HL-60/S4 treated with phorbol 12-myristate 13-acetate at 8.2 ng/mL for 4 days and 3 days (cell line): ENCODE measurements around the gene RSPH1.

Experiments used
- in situ Hi-C: fragments of 300-500 bp; cut with MboI; formaldehyde crosslinking; loops from 2 replicates; pipeline ENCODE4 v1.15.0; 2022; ENCODE audit warnings: low sequenced_read_pairs

The RSPH1 gene

GRCh38 chr21:42532466-42533181 is 36.6 kb upstream of the RSPH1 start:
- in situ Hi-C loops, result no loop called here

DNA sequence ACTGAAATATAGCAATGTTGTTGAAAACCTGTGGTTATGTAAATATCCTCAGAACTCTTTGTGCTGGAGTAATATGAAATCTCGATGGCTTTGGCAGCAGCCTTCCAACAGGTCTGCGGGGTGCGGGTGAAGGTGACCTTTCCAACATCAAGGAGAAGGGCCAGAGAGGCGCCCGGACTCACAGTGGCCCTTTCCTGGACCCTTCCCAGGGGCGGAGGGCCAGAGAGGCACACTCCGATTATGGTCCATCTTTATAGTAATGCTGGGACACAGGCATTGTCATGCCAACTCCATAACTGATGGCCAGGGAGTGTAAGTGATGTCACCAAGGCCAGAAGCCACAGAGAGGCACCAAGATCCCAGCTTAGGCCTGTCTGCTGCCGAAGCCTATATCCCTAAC is 35.7 kb upstream of the RSPH1 start:
- in situ Hi-C loops, result no loop called here

DNA sequence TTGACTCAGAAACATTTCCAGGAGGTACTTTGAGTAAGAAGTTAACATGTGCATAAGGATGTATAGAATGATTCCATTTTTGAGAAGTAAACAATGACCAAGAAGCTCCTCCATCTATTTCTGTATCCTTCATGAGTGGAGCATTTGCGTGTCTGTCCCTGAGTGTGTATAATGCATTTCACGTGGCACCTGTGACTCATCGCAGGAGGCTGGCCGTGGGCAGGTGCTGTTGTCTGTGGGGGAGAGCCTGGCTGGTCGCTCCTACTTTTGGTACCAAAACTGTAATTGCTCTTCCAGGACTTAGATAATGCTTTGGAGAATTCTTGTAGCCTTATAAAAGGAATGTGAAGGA is 34.1 kb upstream of the RSPH1 start:
- in situ Hi-C loops, result no loop called here

GRCh38 chr21:42527489-42528158 is 31.6 kb upstream of the RSPH1 start:
- in situ Hi-C loops, result no loop called here

DNA sequence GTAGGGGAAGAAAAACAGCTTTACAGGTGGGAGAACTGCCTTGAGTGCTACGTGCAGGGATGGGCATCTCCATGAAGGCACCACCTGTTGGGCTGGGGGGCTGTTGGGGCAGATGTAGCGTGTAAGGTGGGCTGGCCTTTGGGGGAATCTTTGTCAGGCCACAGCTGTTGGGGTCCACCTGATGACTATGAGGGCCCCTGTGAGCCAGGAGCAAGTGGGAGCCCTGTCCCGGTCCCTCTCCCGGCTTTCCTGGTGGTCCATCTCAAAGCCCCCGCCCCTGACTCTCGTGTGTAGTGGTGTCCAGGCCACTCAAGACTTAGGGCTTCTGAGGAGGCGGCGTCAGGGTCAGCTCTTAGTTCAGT is 31.1 kb upstream of the RSPH1 start:
- in situ Hi-C loops, result no loop called here

DNA sequence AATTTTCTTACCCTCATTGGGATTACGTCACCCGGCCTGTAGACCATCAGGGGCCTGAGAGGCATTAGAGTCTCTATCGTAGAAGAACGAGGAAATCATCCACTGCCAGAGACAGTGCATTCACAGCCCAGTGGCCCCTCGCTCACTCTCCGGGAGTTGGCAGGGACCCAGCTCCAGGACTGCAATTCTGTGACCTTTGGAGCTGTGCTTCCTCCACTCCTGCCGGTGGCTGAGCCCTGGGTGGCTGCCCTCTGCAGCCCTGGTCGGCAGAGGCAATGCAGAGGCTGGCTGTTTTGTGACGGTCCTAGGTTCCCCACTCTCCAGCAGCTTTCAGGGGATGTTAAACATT is 30.3 kb upstream of the RSPH1 start:
- in situ Hi-C loops, result no loop called here

DNA sequence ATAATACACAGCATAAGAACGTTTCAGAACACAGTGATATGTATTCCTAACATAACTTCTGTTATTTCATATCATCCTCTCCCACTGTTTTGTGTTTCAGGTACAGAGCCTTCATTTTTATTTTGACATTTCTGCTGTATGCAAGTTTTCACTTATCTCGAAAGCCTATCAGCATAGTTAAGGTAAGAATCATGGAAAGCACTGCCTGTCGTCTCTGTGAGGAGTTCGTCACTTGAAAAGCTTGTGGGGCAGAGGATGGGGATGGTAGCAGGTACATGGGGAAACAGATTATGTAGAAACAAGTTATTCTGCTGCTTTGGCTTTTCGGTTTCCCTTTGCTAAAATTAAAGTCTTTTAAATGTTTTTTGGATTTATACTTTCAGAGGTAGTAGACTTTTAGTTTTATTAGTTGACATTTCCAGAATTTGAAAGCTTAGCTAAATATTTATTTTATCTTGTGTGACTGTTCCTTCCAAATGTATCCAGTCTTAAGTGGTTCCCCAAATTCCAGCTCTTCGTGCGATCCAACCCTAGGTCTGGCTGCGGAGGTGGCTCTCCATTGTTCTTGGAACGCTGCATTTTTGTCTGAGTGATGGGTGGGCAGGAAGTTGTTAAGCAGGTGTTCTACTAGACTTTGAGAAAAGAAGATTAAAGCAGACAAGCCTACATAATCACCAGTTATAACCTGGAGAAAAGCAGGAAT is 29.8 kb upstream of the RSPH1 start:
- in situ Hi-C loops, result no loop called here

GRCh38 chr21:42525029-42525581 is 29.1 kb upstream of the RSPH1 start:
- in situ Hi-C loops, result no loop called here

DNA sequence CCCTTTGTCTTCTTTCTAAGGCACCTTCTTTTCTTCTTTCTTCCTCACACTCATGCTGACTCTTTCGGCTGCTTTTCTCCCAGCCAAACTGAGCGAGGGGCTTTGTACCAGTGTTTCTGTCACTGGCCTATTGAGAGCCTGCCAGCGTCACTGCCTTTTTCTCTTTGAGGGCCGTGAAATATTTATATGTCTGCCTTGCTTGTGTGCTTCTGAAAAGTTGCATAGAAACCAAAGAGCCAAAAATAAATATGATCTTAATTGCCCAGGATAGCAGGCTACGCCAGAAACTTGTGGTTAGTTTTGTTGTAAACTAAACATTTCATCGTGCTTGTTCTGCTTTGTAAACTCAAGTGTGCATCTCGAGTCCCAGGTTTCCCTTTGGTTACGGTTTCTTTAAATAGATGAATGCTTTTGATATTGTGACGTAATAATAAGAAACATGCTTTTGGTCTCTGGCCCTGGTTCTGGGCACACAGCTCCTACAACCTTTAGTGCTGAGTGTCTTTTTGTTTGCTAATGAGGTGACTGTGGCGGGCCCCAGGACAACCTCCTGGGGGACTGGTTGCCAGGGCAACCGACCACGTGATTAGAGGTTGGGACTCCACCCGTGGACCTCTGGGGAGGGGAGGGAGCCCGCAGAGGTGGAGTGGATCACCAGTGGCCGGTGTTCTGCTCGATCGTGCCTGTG is 28.5 kb upstream of the RSPH1 start:
- in situ Hi-C loops, result no loop called here

DNA sequence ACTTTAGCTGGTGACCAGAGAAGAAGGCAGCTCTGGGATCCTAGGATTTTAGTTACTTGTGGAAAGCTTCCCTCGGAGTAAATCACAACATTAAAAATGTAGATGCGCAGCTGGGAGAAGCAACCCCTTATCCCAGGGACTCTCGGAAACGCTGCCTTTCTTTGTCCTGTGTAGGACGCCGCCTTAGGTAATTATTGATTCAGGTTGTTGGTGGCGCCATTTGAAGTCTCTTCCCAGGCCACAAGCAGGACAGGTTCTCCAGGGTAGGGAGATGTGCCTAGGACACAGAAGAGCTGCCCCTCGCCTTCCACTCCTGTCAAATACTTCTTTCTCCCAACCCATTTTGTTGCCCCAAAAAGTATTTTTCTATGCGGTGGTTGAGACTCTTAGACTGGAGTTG is 27.9 kb upstream of the RSPH1 start:
- in situ Hi-C loops, result no loop called here

DNA sequence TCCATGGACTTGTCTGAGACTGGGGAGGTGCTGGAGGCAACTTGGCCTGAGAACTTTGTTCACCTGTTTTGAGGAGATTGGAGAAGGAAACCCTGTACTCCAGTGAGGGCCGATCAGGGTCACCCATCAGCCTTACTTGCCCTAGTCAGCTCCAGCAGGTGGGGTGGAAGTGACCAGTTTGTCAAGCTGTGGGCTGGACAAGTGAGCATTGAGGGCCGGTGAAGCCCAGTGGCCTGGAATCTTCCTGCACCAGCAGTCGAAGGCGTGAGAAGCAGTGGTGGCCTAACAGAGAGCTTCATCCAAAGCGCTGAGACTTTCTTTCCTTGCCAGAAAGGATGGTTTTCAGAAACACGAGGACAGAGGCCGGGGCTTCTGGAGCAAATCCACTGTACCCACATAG is 27.2 kb upstream of the RSPH1 start:
- in situ Hi-C loops, result no loop called here

DNA sequence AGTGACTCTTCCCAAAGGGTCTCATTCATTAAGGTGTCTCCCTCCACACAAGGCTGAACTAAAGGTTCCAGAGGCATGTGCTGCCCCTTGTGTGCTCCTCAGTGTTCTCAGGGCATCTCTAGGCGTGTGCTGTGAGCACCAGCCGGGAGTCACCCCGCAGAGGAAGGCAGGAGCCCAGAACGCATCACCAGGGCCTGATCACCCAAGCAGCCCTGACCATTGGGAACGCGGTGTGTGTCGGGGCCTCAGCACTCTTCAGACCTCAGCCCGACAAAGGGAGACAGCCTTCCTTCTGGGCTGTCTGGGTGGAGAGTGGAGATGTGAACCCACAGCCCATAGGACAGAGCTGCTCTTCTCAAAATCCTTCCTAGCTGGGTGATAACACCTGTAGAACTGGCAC is 26.7 kb upstream of the RSPH1 start:
- in situ Hi-C loops, result no loop called here

- in situ Hi-C loops, result no loop called here
These were observed 26.2 kb upstream of the RSPH1 start for GRCh38 chr21:42522271-42522670.

GRCh38 chr21:42521805-42522204 is 25.8 kb upstream of the RSPH1 start:
- in situ Hi-C loops, result no loop called here

DNA sequence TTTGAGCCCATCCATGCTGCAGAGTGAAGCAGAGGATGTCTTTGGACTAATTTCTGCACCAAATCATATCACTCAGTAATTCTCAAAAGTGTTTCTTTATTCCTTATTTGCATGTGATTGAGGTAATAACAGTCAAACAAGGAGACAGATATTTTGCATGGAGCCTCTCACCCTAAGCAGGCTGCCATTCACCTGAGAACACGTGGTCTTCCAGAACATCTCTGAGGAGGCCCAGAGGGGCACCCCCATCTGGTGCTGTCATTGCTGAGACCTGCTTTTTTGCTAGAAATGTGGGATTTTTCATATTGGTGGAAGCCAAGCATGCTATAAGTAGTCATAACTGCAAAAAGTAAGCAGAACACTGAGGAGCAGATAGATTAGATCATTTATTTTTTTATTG is 25.4 kb upstream of the RSPH1 start:
- in situ Hi-C loops, result no loop called here

DNA sequence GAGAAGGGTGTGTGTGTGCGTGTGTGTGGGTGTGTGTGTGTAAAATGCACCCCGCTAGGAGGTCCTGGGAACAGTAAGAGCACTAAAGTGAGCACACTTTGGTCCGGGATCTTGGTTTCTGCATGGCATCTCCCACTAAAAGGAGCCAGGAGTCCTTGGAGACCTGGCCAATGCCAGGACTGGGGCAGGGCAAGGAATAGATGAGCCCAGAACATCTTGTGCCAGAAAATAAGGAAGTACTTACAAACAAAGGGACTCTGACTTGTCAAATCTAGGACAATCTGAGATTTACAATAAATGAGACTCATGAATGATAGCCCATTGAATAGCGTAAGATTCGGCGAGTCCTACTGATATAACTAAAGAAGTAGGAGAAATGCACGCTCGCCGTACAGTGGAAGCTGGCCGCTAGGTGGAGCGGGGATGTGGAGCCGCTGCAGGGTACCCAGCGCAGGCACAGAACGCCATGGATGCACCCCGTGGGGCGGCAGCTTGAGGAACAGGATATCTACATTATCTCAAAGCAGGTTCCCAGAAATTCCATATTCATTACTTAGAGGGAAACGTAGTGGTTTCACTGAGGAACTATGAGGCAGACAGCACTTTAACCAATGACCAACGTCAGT is 24.7 kb upstream of the RSPH1 start:
- in situ Hi-C loops, result no loop called here

GRCh38 chr21:42518626-42519025 is 22.6 kb upstream of the RSPH1 start:
- in situ Hi-C loops, result no loop called here

DNA sequence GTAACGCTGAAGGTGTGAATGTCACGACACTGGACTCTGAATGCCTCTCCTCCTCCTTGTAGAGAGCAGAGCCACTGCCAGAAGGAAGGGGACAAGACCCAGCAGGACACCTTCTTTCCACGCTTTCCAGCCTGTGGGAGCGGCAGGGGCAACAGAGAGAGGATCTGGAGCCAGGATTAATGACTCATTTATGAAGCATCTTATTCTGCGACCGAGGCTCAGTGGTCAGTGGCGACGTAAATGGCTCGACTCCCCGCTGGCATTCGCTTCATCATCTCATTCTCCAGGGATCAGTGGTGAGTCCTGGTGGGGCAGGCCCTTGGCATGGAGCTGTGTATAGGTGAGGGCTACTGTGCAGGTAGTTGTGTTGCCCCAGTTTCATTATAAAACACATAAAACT is 22.2 kb upstream of the RSPH1 start:
- in situ Hi-C loops, result no loop called here

DNA sequence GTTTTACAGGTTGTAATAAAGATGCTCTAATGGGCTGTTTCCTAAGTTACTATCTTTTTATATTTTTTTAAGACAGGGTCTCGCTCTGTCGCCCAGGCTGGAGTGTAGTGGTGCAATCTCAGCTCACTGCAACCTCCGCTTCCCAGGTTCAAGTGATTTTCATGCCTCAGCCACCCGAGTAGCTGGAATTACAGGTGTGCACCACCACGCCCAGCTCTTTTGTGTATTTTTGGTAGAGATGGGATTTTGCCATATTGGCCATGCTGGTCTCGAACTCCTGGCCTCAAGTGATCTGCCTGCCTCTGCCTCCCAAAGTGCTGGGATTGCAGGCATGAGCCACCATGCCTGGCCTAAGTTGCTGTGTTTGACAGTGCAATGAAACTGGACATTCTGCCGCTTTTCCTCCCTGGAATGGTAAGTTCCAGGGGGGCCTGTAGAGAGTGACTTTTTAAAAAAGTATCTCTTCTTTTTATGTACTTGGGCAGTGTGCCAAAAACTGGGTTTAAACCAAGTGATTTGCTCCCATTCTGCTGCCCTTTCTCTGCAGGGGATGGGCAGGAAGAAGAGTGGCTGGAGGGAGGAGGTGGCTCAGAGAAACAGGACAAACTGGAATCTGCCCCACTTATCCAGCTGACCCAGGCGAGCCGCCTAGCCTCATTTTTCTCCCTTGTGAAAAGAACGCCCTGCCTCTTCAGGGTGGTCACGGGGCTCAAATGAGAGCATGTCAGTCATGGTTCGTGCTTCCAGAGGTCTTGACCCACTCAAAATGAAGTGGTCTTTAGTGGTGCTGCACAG is 19.9 kb upstream of the RSPH1 start:
- in situ Hi-C loops, result no loop called here

GRCh38 chr21:42514883-42515228 is 18.8 kb upstream of the RSPH1 start:
- in situ Hi-C loops, result no loop called here
